Endothelial cell (in vitro differentiated cells): ENCODE data around the gene CLEC4G. TPM values are rescaled to one million over a fixed set of nuclear protein-coding genes. Genes with fewer than 3 reads are reported as not detected.

Experiments
- DNase-seq: peaks from one replicate; pipeline ENCODE4 v3.0.0; 2021; ENCODE audit warnings: low spot score
- H3K27ac Mint-ChIP-seq: one replicate; pipeline ENCODE4 v1.8.0; 2021; ENCODE audit warnings: mixed read lengths, inconsistent platforms; ENCODE audit not compliant: unreplicated experiment
- H3K27me3 Mint-ChIP-seq: one replicate; pipeline ENCODE4 v1.8.0; 2021; ENCODE audit warnings: mild to moderate bottlenecking, moderate library complexity, mixed read lengths, inconsistent platforms; ENCODE audit not compliant: unreplicated experiment
- H3K36me3 Mint-ChIP-seq: one replicate; pipeline ENCODE4 v1.8.0; 2021; ENCODE audit warnings: mild to moderate bottlenecking, low read depth, mixed read lengths, inconsistent platforms; ENCODE audit not compliant: unreplicated experiment
- H3K4me1 Mint-ChIP-seq: one replicate; pipeline ENCODE4 v1.8.0; 2021; ENCODE audit warnings: mild to moderate bottlenecking, mixed read lengths, inconsistent platforms; ENCODE audit not compliant: unreplicated experiment
- H3K4me3 Mint-ChIP-seq: one replicate; pipeline ENCODE4 v1.8.0; 2021; ENCODE audit warnings: mild to moderate bottlenecking, mixed read lengths, inconsistent platforms; ENCODE audit not compliant: unreplicated experiment
- H3K9me3 Mint-ChIP-seq: one replicate; pipeline ENCODE4 v1.8.0; 2021; ENCODE audit warnings: mixed read lengths, inconsistent platforms; ENCODE audit not compliant: unreplicated experiment
- total RNA-seq: library from RNA; stranded (reverse); fragmentation: NEBNext Ultra II Directional; extraction: Animal tissue kit (Norgen Biotek cat#: 25700); gene quantifications from one replicate; pipeline ENCODE4 v1.2.1, GENCODE V29; 2021; ENCODE audit not compliant: unreplicated experiment
- TF ChIP-seq, protein P1 (sequence below): fragments of 200-600 bp; sonication (generic); IDR thresholded peaks from one replicate; pipeline ENCODE4 v1.5.0; 2021; ENCODE audit warnings: antibody characterized with exemption; ENCODE audit not compliant: unreplicated experiment

The CLEC4G gene
- total RNA-seq, 1 donor from 2014 or later: not detected

- peaks cover 4% of the 10 kb centered on the region for H3K9me3 Mint-ChIP-seq
- DNase-seq: no peak
- H3K4me1 Mint-ChIP-seq: no peaks in the 10 kb centered on the region
- TF ChIP-seq, protein P1, sequence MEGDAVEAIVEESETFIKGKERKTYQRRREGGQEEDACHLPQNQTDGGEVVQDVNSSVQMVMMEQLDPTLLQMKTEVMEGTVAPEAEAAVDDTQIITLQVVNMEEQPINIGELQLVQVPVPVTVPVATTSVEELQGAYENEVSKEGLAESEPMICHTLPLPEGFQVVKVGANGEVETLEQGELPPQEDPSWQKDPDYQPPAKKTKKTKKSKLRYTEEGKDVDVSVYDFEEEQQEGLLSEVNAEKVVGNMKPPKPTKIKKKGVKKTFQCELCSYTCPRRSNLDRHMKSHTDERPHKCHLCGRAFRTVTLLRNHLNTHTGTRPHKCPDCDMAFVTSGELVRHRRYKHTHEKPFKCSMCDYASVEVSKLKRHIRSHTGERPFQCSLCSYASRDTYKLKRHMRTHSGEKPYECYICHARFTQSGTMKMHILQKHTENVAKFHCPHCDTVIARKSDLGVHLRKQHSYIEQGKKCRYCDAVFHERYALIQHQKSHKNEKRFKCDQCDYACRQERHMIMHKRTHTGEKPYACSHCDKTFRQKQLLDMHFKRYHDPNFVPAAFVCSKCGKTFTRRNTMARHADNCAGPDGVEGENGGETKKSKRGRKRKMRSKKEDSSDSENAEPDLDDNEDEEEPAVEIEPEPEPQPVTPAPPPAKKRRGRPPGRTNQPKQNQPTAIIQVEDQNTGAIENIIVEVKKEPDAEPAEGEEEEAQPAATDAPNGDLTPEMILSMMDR: no peak
- peaks cover 14% of the 10 kb centered on the region for H3K27me3 Mint-ChIP-seq
- peak overlapping the region; percentile 31 for H3K4me3 Mint-ChIP-seq
- H3K27ac Mint-ChIP-seq: no peak overlapping the region
- H3K36me3 Mint-ChIP-seq: peaks cover 9% of the 10 kb centered on the region
Observed at GRCh38 chr19:7678971-7679751, 52.7 kb downstream of the CLEC4G start.

Other genes with a start within 250 kb of the CLEC4G start
- 3.8 TPM for gene PEX11G, start 243.1 kb downstream of the CLEC4G start, total RNA-seq
- gene ZNF358, start 216.0 kb downstream of the CLEC4G start, total RNA-seq: 87.4 TPM
- 24.2 TPM for gene MCOLN1, start 209.5 kb downstream of the CLEC4G start, total RNA-seq
- gene PNPLA6, start 196.4 kb downstream of the CLEC4G start, total RNA-seq: 129 TPM
- 9.3 TPM for gene CAMSAP3, start 136.2 kb downstream of the CLEC4G start, total RNA-seq
- gene XAB2, start 102.6 kb downstream of the CLEC4G start, total RNA-seq: 46.1 TPM
- gene PET100, start 102.3 kb downstream of the CLEC4G start, total RNA-seq: 122 TPM
- not detected for gene PCP2, start 98.4 kb downstream of the CLEC4G start, total RNA-seq
- gene STXBP2, start 95.0 kb downstream of the CLEC4G start, total RNA-seq: 42.2 TPM
- not detected for gene RETN, start 63.1 kb downstream of the CLEC4G start, total RNA-seq
- not detected for gene MCEMP1, start 55.0 kb downstream of the CLEC4G start, total RNA-seq
- gene TRAPPC5, start 51.3 kb downstream of the CLEC4G start, total RNA-seq: 82.0 TPM
- gene FCER2, start 30.0 kb downstream of the CLEC4G start, total RNA-seq: not detected
- gene CD209, start 15.4 kb upstream of the CLEC4G start, total RNA-seq: not detected
- gene CLEC4M, start 31.1 kb upstream of the CLEC4G start, total RNA-seq: not detected
- 20.4 TPM for gene EVI5L, start 98.1 kb upstream of the CLEC4G start, total RNA-seq
- gene PRR36, start 142.3 kb upstream of the CLEC4G start, total RNA-seq: 0.23 TPM
- 0.08 TPM for gene LRRC8E, start 156.4 kb upstream of the CLEC4G start, total RNA-seq
- 31.1 TPM for gene MAP2K7, start 171.8 kb upstream of the CLEC4G start, total RNA-seq
- not detected for gene TGFBR3L, start 182.7 kb upstream of the CLEC4G start, total RNA-seq
- gene SNAPC2, start 188.2 kb upstream of the CLEC4G start, total RNA-seq: 13.5 TPM
- gene CTXN1, start 194.0 kb upstream of the CLEC4G start, total RNA-seq: 18.3 TPM
- 46.5 TPM for gene TIMM44, start 211.6 kb upstream of the CLEC4G start, total RNA-seq